GM12872 (cell line): ENCODE data around the gene SLAMF1.

Experiments used
- TF ChIP-seq, protein P1 (sequence below): IDR thresholded peaks from 3 replicates; pipeline ENCODE4 v1.5.1; 2011; ENCODE audit warnings: low read depth, mild to moderate bottlenecking, low read length, moderate library complexity; ENCODE audit not compliant: insufficient read depth

SLAMF1 gene

DNA sequence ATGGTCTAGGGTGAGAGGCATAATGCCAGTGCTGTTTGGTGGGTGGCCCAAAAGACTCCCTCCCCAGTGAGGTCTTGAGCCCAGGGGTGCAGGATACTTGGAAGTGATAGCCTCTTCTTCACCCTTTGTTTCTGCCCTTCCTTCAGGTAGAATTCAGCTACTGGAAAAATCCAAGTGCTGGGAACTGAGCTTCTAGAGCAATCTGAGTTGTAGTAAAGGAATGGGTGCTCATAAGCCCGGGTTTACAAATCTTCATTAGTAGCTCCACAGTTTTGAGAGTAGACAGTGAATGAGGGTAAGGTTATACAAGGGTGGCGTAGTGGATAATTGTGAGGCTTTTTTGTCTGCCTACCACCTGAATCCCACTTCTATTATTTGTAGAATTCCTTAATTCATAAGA lies 38.3 kb downstream of the SLAMF1 start:
- TF ChIP-seq, protein P1, sequence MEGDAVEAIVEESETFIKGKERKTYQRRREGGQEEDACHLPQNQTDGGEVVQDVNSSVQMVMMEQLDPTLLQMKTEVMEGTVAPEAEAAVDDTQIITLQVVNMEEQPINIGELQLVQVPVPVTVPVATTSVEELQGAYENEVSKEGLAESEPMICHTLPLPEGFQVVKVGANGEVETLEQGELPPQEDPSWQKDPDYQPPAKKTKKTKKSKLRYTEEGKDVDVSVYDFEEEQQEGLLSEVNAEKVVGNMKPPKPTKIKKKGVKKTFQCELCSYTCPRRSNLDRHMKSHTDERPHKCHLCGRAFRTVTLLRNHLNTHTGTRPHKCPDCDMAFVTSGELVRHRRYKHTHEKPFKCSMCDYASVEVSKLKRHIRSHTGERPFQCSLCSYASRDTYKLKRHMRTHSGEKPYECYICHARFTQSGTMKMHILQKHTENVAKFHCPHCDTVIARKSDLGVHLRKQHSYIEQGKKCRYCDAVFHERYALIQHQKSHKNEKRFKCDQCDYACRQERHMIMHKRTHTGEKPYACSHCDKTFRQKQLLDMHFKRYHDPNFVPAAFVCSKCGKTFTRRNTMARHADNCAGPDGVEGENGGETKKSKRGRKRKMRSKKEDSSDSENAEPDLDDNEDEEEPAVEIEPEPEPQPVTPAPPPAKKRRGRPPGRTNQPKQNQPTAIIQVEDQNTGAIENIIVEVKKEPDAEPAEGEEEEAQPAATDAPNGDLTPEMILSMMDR, result no peak

DNA sequence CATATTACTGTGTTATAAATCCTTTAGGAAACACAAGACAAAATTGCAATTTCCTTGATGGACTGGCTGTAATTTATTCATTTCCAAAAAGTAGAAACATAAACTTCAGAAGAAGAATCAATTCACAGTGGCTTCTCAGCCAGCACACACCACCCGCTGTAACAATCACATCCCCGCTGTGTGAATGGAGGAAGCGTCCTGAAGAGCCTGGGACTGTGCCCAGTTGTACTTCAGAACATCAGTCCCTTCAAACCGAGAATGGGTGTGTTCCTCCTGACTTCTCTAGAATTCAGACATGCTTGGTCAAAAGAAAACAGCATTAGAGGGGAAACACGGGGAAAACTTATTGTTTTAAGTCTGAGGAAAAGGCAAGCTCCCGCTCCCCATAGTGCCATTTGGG lies 38.8 kb downstream of the SLAMF1 start:
- TF ChIP-seq, protein P1, result no peak

DNA sequence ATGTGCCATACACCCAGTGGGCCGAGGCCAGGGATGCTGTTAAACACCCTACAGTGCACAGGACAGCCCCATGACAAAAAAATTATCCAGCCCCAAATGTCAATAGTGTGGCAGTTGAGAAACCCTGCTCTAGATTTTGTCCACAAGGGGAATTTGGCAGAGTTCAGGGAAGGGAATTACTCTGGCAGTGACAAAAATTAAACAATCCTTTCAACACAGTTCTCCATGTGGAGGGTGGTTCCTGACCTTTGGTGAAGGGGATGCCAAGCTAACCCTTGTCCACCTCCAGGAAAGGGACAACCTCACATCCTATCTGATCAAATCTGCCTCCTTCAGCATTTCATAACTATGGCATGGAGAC lies 39.2 kb downstream of the SLAMF1 start:
- TF ChIP-seq, protein P1, result no peak

DNA sequence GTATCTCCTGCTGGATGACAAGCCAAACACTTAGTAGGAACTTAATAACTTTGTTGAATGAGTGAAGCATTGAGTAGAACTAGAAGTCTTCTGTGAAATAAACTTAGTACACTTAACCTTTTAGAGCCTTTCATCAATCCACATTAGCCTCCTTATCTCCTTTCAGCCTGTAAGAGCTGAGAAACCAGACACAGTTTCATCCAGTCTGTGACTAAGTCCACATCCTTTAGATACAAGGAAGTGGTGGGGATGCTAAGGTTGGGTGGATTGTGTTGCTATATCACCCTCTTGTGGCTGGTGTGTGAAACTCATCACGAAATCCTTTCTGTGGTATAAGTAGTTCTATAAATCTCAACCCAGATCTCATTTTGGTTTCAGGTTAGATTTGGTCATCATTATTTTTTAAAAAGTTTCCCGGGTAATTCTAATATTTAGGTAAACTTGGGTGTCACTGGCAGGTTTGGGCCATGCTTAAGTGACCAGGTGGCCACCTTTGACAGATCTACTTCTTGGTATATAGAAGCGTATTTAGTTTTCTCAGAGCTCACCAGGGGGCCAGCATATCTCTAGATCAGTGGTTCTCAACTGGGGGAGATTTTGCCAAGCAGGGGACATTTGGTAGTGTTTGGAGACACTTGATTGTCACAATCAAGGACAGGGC lies 39.7 kb downstream of the SLAMF1 start:
- TF ChIP-seq, protein P1, result peak; percentile 74

DNA sequence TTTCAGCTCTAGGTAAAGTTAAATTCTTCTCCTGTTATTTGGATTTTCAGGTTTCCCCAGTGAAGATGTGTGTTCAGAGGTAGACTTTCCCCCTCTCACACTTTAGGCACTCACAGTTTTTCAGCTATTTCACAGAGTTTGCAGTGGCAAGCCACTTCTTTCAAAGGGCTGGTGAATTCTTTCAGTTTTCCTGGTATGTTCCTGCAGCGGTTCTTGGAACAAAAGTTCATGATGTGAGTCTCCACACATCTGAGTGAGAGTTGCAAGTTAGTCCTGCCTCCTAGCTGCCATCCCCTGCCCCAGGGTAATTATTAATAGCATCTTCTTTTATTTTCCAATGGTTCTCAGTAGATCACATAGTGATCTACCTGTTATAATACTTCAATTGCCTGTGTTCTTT lies 40.2 kb downstream of the SLAMF1 start:
- TF ChIP-seq, protein P1, result no peak

DNA sequence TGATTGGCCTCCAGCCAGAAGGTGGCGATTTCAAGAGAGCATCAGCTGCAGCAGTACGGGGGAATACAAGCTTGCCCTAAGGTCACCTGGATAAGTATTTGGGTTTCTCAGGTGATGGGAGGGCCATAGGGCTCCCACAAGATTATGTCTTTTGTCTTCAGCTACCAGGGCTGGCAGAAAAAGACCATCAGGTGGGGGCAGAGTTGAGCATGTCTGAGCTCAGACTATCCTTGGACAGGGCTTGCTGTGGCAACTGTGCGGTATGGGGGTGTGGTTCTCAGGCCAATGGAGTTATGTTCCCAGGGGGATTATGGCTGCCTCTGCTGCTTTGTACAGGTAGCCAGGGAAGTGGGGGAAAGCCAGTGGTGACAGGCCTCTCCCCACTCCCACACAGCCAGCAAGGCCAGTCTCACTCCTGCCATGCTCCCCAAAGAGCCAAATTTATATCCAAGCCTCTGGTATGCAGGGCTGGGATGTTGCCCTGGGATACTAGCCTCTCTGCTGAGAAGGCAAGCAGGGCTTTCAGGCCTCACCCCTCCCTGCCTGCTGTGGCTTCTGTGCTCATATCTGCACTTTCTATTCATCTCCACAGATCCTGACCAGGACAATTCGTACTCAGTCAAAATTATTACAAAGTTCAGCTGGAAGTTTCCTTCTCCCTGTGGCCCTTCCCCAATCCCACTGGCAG lies 40.9 kb downstream of the SLAMF1 start:
- TF ChIP-seq, protein P1, result peak; percentile 23; the same call in 1 of the 3 replicates

DNA sequence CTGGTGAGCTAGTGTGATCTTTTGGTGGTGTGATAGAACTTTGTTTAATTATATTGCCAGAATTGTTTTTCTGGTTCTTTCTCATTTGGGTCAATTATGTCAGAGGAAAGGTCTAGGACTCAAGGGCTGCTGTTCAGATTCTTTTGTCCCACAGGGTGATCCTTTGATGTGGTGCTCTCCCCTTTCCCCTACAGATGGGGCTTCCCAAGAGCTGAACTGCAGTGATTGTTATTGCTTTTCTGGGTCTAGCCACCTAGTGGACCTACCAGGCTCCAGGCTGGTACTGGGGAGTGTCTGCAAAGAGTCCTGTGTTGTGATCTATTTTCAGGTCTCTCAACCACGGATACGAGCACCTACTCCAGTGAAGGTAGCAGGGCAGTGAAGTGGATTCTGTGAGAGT lies 41.6 kb downstream of the SLAMF1 start:
- TF ChIP-seq, protein P1, result no peak; the same call in 2 of the 3 replicates
